ENCODE measurements around the gene TRAP1.

Gene TRAP1

GRCh38 chr16:3748307-3748706, 31.0 kb upstream of the TRAP1 start:
- no peak for DNase-seq (ENCODE audit: low spot score)
- no peak for TF ChIP-seq CTCF (IDR thresholded peaks at IDR 0.05; ENCODE audit: extremely low read depth, insufficient read depth, missing control alignments)
- in situ Hi-C loops (cut with MboI; ENCODE audit: low pct_unique_long_range_greater_than_20kb, low sequenced_read_pairs, unreplicated experiment), result no loop called here

GRCh38 chr16:3745751-3746355, 28.5 kb upstream of the TRAP1 start:
- no peak for TF ChIP-seq CTCF (IDR thresholded peaks at IDR 0.05; ENCODE audit: extremely low read depth, insufficient read depth, missing control alignments)
- DNase-seq (ENCODE audit: low spot score), result no peak
- in situ Hi-C loops (cut with MboI; ENCODE audit: low pct_unique_long_range_greater_than_20kb, low sequenced_read_pairs, unreplicated experiment), result no loop called here

DNA sequence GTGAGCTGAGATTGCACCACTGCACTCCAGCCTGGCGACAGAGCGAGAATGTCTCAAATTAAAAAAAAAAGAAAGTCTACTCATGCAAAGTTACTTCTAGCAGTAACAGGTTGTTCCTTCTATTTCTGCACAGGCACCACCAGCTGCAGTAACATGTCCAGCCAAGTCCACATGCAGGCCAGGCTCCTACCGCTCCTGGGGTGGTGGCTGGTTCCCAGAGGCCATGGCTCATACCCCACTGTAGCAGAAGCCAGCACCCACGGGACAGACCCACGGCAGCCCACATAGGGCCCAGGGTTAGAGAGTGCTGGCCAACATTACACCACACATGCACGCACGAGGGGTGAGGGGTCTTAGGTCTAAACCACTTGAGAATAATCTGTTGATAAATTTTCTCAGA, 26.7 kb upstream of the TRAP1 start:
- TF ChIP-seq CTCF (IDR thresholded peaks at IDR 0.05; ENCODE audit: extremely low read depth, insufficient read depth, missing control alignments), result no peak
- no peak for DNase-seq (ENCODE audit: low spot score)
- in situ Hi-C loops (cut with MboI; ENCODE audit: low pct_unique_long_range_greater_than_20kb, low sequenced_read_pairs, unreplicated experiment), result no loop called here

- TF ChIP-seq CTCF (IDR thresholded peaks at IDR 0.05; ENCODE audit: extremely low read depth, insufficient read depth, missing control alignments), result no peak
- DNase-seq (ENCODE audit: low spot score), result no peak
- in situ Hi-C loops (cut with MboI; ENCODE audit: low pct_unique_long_range_greater_than_20kb, low sequenced_read_pairs, unreplicated experiment), result no loop called here
These were observed 23.6 kb upstream of the TRAP1 start for GRCh38 chr16:3740934-3741333.

DNA sequence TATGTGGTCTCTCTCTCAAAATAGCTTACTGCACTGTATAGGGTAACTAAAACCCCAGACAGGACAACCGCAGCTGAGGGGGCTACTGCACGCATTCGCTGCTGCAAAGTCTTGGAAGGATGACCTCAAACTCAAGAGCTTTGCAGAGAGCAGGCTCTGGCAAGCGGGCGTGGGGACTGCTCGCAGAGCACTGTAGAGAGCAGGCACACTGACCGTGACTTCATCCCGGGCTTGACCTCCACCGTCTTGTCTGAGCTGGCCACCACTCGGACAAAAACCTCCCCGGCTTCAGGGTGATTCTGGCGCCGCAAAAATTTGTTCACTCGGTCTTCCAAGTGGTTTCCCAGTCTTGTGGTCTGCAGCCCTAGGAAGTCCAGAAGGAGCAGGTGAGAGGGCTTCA, 22.9 kb upstream of the TRAP1 start:
- no peak for TF ChIP-seq CTCF (IDR thresholded peaks at IDR 0.05; ENCODE audit: extremely low read depth, insufficient read depth, missing control alignments)
- in situ Hi-C loops (cut with MboI; ENCODE audit: low pct_unique_long_range_greater_than_20kb, low sequenced_read_pairs, unreplicated experiment), result no loop called here
- no peak for DNase-seq (ENCODE audit: low spot score)

DNA sequence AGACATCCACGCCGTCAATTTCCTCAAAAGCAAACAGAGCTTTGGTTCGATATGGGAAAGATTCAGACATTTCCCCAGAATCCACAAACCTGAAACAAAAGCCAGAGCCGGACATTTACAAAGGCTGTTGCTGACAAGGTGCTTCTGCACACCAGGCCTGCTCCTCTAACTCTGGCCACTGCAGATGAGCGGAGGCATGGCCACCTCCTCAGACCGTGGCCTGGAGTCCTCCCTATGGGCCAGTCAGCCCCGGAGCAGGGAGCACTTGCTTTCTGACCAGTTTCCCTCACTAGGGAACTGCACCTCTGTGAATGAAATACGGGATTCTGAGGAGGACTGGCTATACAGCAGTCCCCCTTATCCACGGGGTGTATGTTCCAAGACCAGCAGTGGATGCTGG, 22.3 kb upstream of the TRAP1 start:
- in situ Hi-C loops (cut with MboI; ENCODE audit: low pct_unique_long_range_greater_than_20kb, low sequenced_read_pairs, unreplicated experiment), result no loop called here
- no peak for DNase-seq (ENCODE audit: low spot score)
- no peak for TF ChIP-seq CTCF (IDR thresholded peaks at IDR 0.05; ENCODE audit: extremely low read depth, insufficient read depth, missing control alignments)

GRCh38 chr16:3738541-3738940, 21.2 kb upstream of the TRAP1 start:
- in situ Hi-C loops (cut with MboI; ENCODE audit: low pct_unique_long_range_greater_than_20kb, low sequenced_read_pairs, unreplicated experiment), result no loop called here
- DNase-seq (ENCODE audit: low spot score), result no peak
- no peak for TF ChIP-seq CTCF (IDR thresholded peaks at IDR 0.05; ENCODE audit: extremely low read depth, insufficient read depth, missing control alignments)
